ENCODE data around the gene CLDND2. TPM values are rescaled to one million over a fixed set of nuclear protein-coding genes. Genes with fewer than 3 reads are reported as not detected.

Gene CLDND2
- total RNA-seq, 1 donor from 2014 or later: 0.84 TPM

DNA sequence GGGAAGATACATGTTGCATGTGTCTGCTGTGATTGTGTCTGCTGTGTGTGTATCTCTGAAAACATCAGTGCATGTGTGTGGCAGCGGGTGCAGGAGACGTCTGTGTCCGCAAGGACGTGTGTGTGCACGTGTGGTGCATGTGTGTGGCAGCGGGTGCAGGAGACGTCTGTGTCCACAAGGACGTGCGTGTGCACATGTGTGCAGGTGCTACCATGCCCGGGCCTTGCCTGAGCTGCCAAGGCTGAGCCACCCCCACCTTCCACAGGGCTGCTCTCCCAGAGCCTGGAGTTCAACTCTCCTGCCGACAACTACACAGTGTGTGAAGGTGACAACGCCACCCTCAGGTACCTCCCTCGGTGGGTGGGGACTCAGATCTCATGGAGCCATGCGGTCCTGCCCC, 47.0 kb downstream of the CLDND2 start:
- no peaks in the 10 kb centered on the region for H3K9me3 Mint-ChIP-seq (ENCODE audit: unreplicated experiment)
- H3K4me1 Mint-ChIP-seq (ENCODE audit: low read depth, unreplicated experiment): no peaks in the 10 kb centered on the region
- H3K27ac Mint-ChIP-seq (ENCODE audit: unreplicated experiment): no peak overlapping the region

DNA sequence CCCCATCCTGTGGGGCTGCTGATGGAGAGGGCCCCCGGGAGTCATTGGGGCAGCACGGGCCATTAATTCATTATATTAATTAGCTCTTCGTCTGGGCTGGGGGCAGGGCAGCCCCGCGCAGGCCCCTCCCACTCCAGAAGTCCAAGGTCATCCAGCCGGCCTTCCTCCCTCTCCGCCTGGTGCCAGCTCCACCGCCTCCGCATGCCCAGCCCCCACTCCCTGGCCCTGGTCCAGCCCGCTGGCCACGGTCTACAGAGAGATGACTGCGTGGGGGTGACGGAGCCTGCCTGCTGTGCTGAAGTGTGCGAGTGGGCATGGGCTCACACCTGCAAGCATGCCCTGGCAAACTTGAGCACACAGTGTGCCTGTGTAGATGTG, 48.5 kb downstream of the CLDND2 start:
- DNase-seq (ENCODE audit: low read depth) (no peak), FAIRE-seq (no peak)
- H3K79me2 ChIP-seq (ENCODE audit: insufficient read depth, low read length): no peaks in the 10 kb centered on the region
- Mint-ChIP-seq H3K4me1 (ENCODE audit: low read depth, unreplicated experiment) (no peaks in the 10 kb centered on the region), H3K4me3 (ENCODE audit: unreplicated experiment) (no peak overlapping the region), H3K27ac (ENCODE audit: unreplicated experiment) (no peak overlapping the region), H3K36me3 (ENCODE audit: low read depth, unreplicated experiment) (peaks cover 2% of the 10 kb centered on the region), H3K27me3 (ENCODE audit: low read depth, unreplicated experiment) (peaks cover 35% of the 10 kb centered on the region), H3K9me3 (ENCODE audit: unreplicated experiment) (peaks cover under 1% of the 10 kb centered on the region)
- no peak overlapping the region for H3K4me3 ChIP-seq (ENCODE audit: insufficient read depth, low read depth, low read length)
- no peaks in the 10 kb centered on the region for H3K4me1 ChIP-seq (ENCODE audit: insufficient read depth, low read length)
- H3K9ac ChIP-seq (ENCODE audit: low read length): no peak overlapping the region
- no peak overlapping the region for H3K27ac ChIP-seq (ENCODE audit: low read depth, low read length)
- TF ChIP-seq CTCF (IDR thresholded peaks at IDR 0.05; ENCODE audit: insufficient read depth, low read depth, low read length) (no peak), EZH2 (IDR thresholded peaks at IDR 0.05; ENCODE audit: insufficient read depth, low read length) (no peak)
- H3K4me2 ChIP-seq (ENCODE audit: low read length): no peak overlapping the region
- no peak overlapping the region for H2AFZ ChIP-seq (ENCODE audit: low read depth, low read length)
- H4K20me1 ChIP-seq (ENCODE audit: insufficient read depth, low read length): no peaks in the 10 kb centered on the region
- no peaks in the 10 kb centered on the region for H3K36me3 ChIP-seq (ENCODE audit: insufficient read depth, low read length)
- H3K9me3 ChIP-seq (ENCODE audit: insufficient read depth, low read depth, low read length): peaks cover 2% of the 10 kb centered on the region
- H3K27me3 ChIP-seq (ENCODE audit: insufficient read depth, low read length): no peaks in the 10 kb centered on the region

More for the DNA sequence above, 47.0 kb downstream of the CLDND2 start:
- H3K27me3 ChIP-seq (ENCODE audit: insufficient read depth, low read length): no peaks in the 10 kb centered on the region
- H3K9me3 ChIP-seq (ENCODE audit: insufficient read depth, low read depth, low read length): peaks cover 2% of the 10 kb centered on the region
- no peak for DNase-seq (ENCODE audit: low read depth)
- H3K27ac ChIP-seq (ENCODE audit: low read depth, low read length): no peak overlapping the region
- peaks cover 44% of the 10 kb centered on the region for H3K27me3 Mint-ChIP-seq (ENCODE audit: low read depth, unreplicated experiment)
- H3K79me2 ChIP-seq (ENCODE audit: insufficient read depth, low read length): no peaks in the 10 kb centered on the region
- TF ChIP-seq EZH2 (IDR thresholded peaks at IDR 0.05; ENCODE audit: insufficient read depth, low read length) (no peak), CTCF (IDR thresholded peaks at IDR 0.05; ENCODE audit: insufficient read depth, low read depth, low read length) (no peak)
- peaks cover 5% of the 10 kb centered on the region for H3K36me3 Mint-ChIP-seq (ENCODE audit: low read depth, unreplicated experiment)
- H3K36me3 ChIP-seq (ENCODE audit: insufficient read depth, low read length): no peaks in the 10 kb centered on the region
- no peak for FAIRE-seq
- no peak overlapping the region for H3K4me3 ChIP-seq (ENCODE audit: insufficient read depth, low read depth, low read length)
- H4K20me1 ChIP-seq (ENCODE audit: insufficient read depth, low read length): no peaks in the 10 kb centered on the region
- no peak overlapping the region for H3K9ac ChIP-seq (ENCODE audit: low read length)
- no peaks in the 10 kb centered on the region for H3K4me1 ChIP-seq (ENCODE audit: insufficient read depth, low read length)
- no peak overlapping the region for H3K4me2 ChIP-seq (ENCODE audit: low read length)
- no peak overlapping the region for H3K4me3 Mint-ChIP-seq (ENCODE audit: unreplicated experiment)
- H2AFZ ChIP-seq (ENCODE audit: low read depth, low read length): no peak overlapping the region

DNA sequence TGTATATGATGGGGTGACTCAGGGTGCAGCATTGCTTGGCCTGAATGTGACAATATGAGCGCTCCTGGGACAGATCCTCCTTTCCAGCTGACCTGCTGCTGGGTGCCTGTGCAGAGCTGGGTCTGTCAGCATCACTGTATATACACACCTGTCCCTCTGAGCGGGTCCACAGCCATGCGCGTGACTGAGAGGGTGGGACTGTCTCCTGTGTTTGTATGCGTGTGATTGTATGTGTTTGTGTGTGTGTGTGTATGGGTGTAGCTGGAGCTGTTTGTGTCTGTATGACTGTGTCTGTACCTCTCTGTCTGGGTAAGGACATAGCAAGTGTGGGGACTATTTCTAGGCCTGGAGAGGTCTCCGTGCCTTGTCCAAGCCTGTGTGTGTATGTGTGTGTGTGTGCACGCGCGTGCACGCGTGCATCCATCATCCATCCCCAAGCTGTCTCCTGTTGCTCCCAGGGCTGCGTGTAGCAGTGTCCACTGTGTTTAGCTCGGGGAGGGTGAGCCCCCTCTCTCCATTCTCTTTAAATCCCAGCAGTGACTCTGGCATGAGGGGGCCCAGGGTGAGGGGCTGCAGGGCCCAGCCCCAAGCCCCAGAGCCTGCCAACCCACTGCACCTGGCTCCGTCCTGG, 49.0 kb downstream of the CLDND2 start:
- peaks cover 2% of the 10 kb centered on the region for H3K36me3 Mint-ChIP-seq (ENCODE audit: low read depth, unreplicated experiment)
- Histone ChIP-seq H3K27me3 (ENCODE audit: insufficient read depth, low read length) (no peaks in the 10 kb centered on the region), H3K4me2 (ENCODE audit: low read length) (no peak overlapping the region), H3K36me3 (ENCODE audit: insufficient read depth, low read length) (no peaks in the 10 kb centered on the region), H3K27ac (ENCODE audit: low read depth, low read length) (no peak overlapping the region), H3K9me3 (ENCODE audit: insufficient read depth, low read depth, low read length) (peaks cover 2% of the 10 kb centered on the region), H4K20me1 (ENCODE audit: insufficient read depth, low read length) (no peaks in the 10 kb centered on the region), H3K79me2 (ENCODE audit: insufficient read depth, low read length) (no peaks in the 10 kb centered on the region), H3K4me3 (ENCODE audit: insufficient read depth, low read depth, low read length) (no peak overlapping the region), H3K4me1 (ENCODE audit: insufficient read depth, low read length) (no peaks in the 10 kb centered on the region), H3K9ac (ENCODE audit: low read length) (no peak overlapping the region), H2AFZ (ENCODE audit: low read depth, low read length) (no peak overlapping the region)
- FAIRE-seq (no peak), DNase-seq (ENCODE audit: low read depth) (no peak)
- peaks cover 33% of the 10 kb centered on the region for H3K27me3 Mint-ChIP-seq (ENCODE audit: low read depth, unreplicated experiment)
- peaks cover 3% of the 10 kb centered on the region for H3K9me3 Mint-ChIP-seq (ENCODE audit: unreplicated experiment)
- no peak overlapping the region for H3K27ac Mint-ChIP-seq (ENCODE audit: unreplicated experiment)
- H3K4me1 Mint-ChIP-seq (ENCODE audit: low read depth, unreplicated experiment): no peaks in the 10 kb centered on the region
- no peak overlapping the region for H3K4me3 Mint-ChIP-seq (ENCODE audit: unreplicated experiment)
- TF ChIP-seq EZH2 (IDR thresholded peaks at IDR 0.05; ENCODE audit: insufficient read depth, low read length) (no peak), CTCF (IDR thresholded peaks at IDR 0.05; ENCODE audit: insufficient read depth, low read depth, low read length) (no peak)

Measured in astrocyte (in vitro differentiated cells and primary cell).